ENCODE measurements around the gene NT5C.
"Not testable (repeated sequence)": the region's sequence is repeated elsewhere in the genome, so short reads cannot be mapped to it uniquely, and the experiment has no call there.

Gene NT5C

GRCh38 chr17:75144816-75145512, 13.4 kb upstream of the NT5C start:
- no peak for DNase-seq (ENCODE audit: low spot score)

- DNase-seq (ENCODE audit: low spot score): no peak
Observed at GRCh38 chr17:75142236-75142971, 10.9 kb upstream of the NT5C start.

GRCh38 chr17:75138519-75138918, 7.0 kb upstream of the NT5C start:
- DNase-seq (ENCODE audit: low spot score): no peak

GRCh38 chr17:75137762-75138161, 6.2 kb upstream of the NT5C start:
- DNase-seq (ENCODE audit: low spot score): not testable (repeated sequence)

GRCh38 chr17:75135946-75136345, 4.4 kb upstream of the NT5C start:
- no peak for DNase-seq (ENCODE audit: low spot score)

- DNase-seq (ENCODE audit: low spot score): no peak
Observed at GRCh38 chr17:75135452-75135851, 3.9 kb upstream of the NT5C start.

GRCh38 chr17:75133607-75134347, 2.2 kb upstream of the NT5C start:
- DNase-seq (ENCODE audit: low spot score): not testable (repeated sequence)

GRCh38 chr17:75133001-75133400, 1.5 kb upstream of the NT5C start:
- no peak for DNase-seq (ENCODE audit: low spot score)

GRCh38 chr17:75132018-75133000, 767 bp upstream of the NT5C start:
- not testable (repeated sequence) for DNase-seq (ENCODE audit: low spot score)

GRCh38 chr17:75130632-75131277, 787 bp downstream of the NT5C start:
- DNase-seq (ENCODE audit: low spot score): peak; percentile 51

- no peak for DNase-seq (ENCODE audit: low spot score)
Observed at GRCh38 chr17:75130059-75130631, 1.4 kb downstream of the NT5C start.

- DNase-seq (ENCODE audit: low spot score): no peak
Observed at GRCh38 chr17:75129576-75129975, 2.0 kb downstream of the NT5C start.

GRCh38 chr17:75128694-75129505, 2.6 kb downstream of the NT5C start:
- DNase-seq (ENCODE audit: low spot score): no peak

- not testable (repeated sequence) for DNase-seq (ENCODE audit: low spot score)
Observed at GRCh38 chr17:75127936-75128335, 3.6 kb downstream of the NT5C start.

- DNase-seq (ENCODE audit: low spot score): no peak
Observed at GRCh38 chr17:75126954-75127353, 4.6 kb downstream of the NT5C start.

- DNase-seq (ENCODE audit: low spot score): no peak
Observed at GRCh38 chr17:75125984-75126383, 5.6 kb downstream of the NT5C start.

GRCh38 chr17:75124819-75125162, 6.8 kb downstream of the NT5C start:
- DNase-seq (ENCODE audit: low spot score): no peak

- no peak for DNase-seq (ENCODE audit: low spot score)
Observed at GRCh38 chr17:75124041-75124818, 7.3 kb downstream of the NT5C start.

GRCh38 chr17:75118307-75118706, 13.2 kb downstream of the NT5C start:
- DNase-seq (ENCODE audit: low spot score): no peak
